H1 (cell line): ENCODE data around the gene DDR2. TPM values are rescaled to one million over a fixed set of nuclear protein-coding genes. Genes with fewer than 3 reads are reported as not detected.

Experiments
- CTCF ChIA-PET: fragments of 300-600 bp; sonication (Branson Sonifier 250); formaldehyde crosslinking; loops from one replicate; lab custom pipeline; 2021; ENCODE audit not compliant: partially characterized antibody; lab: Charles Lee
- POLR2A ChIA-PET: fragments of 300-600 bp; sonication (Branson Sonifier 250); formaldehyde crosslinking; loops from one replicate; lab custom pipeline; 2021; ENCODE audit warnings: inconsistent platforms; ENCODE audit not compliant: partially characterized antibody; lab: Charles Lee
- DNase-seq, 2 experiments: peaks; one replicate each; pipeline versions ENCODE4 v3.0.0 to v3.0.0-alpha.2; 2010 to 2022; ENCODE audit warnings: low spot score in 2 of 2, low read depth in 1 of 2, mixed read lengths in 1 of 2
- FAIRE-seq: peaks from 2 replicates; lab custom pipeline; 2011; peaks lifted over from hg19 to GRCh38; lab: Jason Lieb, UNC
- H2AFZ ChIP-seq: 2 replicates; pipeline ENCODE4 v1.8.1; 2012; ENCODE audit warnings: low read length, inconsistent platforms
- H2AK5ac ChIP-seq: 2 replicates; pipeline ENCODE4 v1.6.1; 2013; ENCODE audit warnings: low read depth, low read length
- H2BK120ac ChIP-seq: replicated peaks from 2 replicates; pipeline ENCODE3; 2013; ENCODE audit warnings: low read depth, low read length, inconsistent platforms
- H2BK12ac ChIP-seq: 2 replicates; pipeline ENCODE4 v1.6.1; 2013; ENCODE audit warnings: low read depth, low read length
- H2BK15ac ChIP-seq: 2 replicates; pipeline ENCODE4 v1.6.1; 2013; ENCODE audit warnings: low read length
- H2BK20ac ChIP-seq: 2 replicates; pipeline ENCODE4 v1.6.1; 2013; ENCODE audit warnings: low read length
- H2BK5ac ChIP-seq: 2 replicates; pipeline ENCODE4 v1.6.1; 2013; ENCODE audit warnings: low read depth, low read length
- H3K14ac ChIP-seq: 2 replicates; pipeline ENCODE4 v1.6.1; 2013; ENCODE audit warnings: inconsistent platforms; ENCODE audit not compliant: insufficient read length
- H3K18ac ChIP-seq: 2 replicates; pipeline ENCODE4 v1.6.1; 2013; ENCODE audit warnings: low read length; ENCODE audit errors: extremely low read depth
- H3K23ac ChIP-seq: 2 replicates; pipeline ENCODE4 v1.6.1; 2013; ENCODE audit warnings: inconsistent platforms; ENCODE audit not compliant: insufficient read length
- H3K23me2 ChIP-seq: 2 replicates; pipeline ENCODE4 v1.6.1; 2013; ENCODE audit warnings: low read depth, low read length
- H3K27ac ChIP-seq: 2 replicates; pipeline ENCODE4 v1.6.1; 2011; ENCODE audit warnings: low read depth, low read length, inconsistent platforms
- H3K27me3 ChIP-seq, 4 experiments: replicated peaks in 1 of 4; 1 replicate in 1 of 4; 2 replicates in 3 of 4; pipeline versions ENCODE4 v1.6.1 to v1.8.1; 2011 to 2013; ENCODE audit warnings: low read length in 3 of 4, mild to moderate bottlenecking in 3 of 4, inconsistent platforms in 2 of 4, mixed read lengths in 2 of 4, moderate library complexity in 1 of 4; ENCODE audit not compliant: control insufficient read depth in 3 of 4, insufficient read depth in 3 of 4; ENCODE audit errors: extremely low read depth in 1 of 4
- H3K36me3 ChIP-seq, 4 experiments: 2 replicates each; pipeline versions ENCODE4 v1.6.1 to v1.8.1; 2011 to 2013; ENCODE audit warnings: mild to moderate bottlenecking in 4 of 4, low read length in 3 of 4, moderate library complexity in 2 of 4, control low read depth in 1 of 4, inconsistent platforms in 1 of 4; ENCODE audit not compliant: insufficient read depth in 4 of 4, control insufficient read depth in 2 of 4
- H3K4ac ChIP-seq: replicated peaks from 2 replicates; pipeline ENCODE3; 2013; ENCODE audit warnings: low read length, low read depth, mixed read lengths, inconsistent platforms; ENCODE audit not compliant: insufficient read length
- H3K4me1 ChIP-seq, 4 experiments: replicated peaks in 1 of 4; 1 replicate in 1 of 4; 2 replicates in 3 of 4; pipeline versions ENCODE4 v1.6.1 to v1.8.1; 2011 to 2013; ENCODE audit warnings: low read length in 3 of 4, inconsistent platforms in 2 of 4, mixed read lengths in 1 of 4; ENCODE audit not compliant: insufficient read depth in 4 of 4, control insufficient read depth in 3 of 4
- H3K4me2 ChIP-seq, 2 experiments: 2 replicates each; pipeline versions ENCODE4 v1.6.1 to v1.8.1; 2011 to 2013; ENCODE audit warnings: low read depth in 2 of 2, low read length in 2 of 2, control low read depth in 1 of 2, inconsistent platforms in 1 of 2, mild to moderate bottlenecking in 1 of 2; ENCODE audit not compliant: insufficient read depth in 1 of 2
- H3K4me3 ChIP-seq, 4 experiments: fragments of 200-600, 300-600 bp in 1 of 4; sonication (generic), shearing (Covaris generic), sonication (Bioruptor Twin) in 1 of 4; 2 replicates each; pipeline versions ENCODE4 v1.5.1 to v1.8.1; 2011 to 2016; ENCODE audit warnings: low read length in 4 of 4, low read depth in 3 of 4, control low read depth in 2 of 4, inconsistent platforms in 2 of 4, mild to moderate bottlenecking in 2 of 4, mixed read lengths in 1 of 4, moderate library complexity in 1 of 4; ENCODE audit not compliant: insufficient read depth in 2 of 4; ENCODE audit errors: extremely low read depth in 1 of 4
- H3K56ac ChIP-seq: replicated peaks from 2 replicates; pipeline ENCODE3; 2013; ENCODE audit warnings: low read depth, mild to moderate bottlenecking, mixed read lengths, low read length, inconsistent platforms; ENCODE audit not compliant: insufficient read length
- H3K79me1 ChIP-seq: 2 replicates; pipeline ENCODE4 v1.6.1; 2013; ENCODE audit warnings: low read depth, low read length, control low read depth
- H3K79me2 ChIP-seq, 2 experiments: 2 replicates each; pipeline versions ENCODE4 v1.6.1 to v1.8.1; 2012 to 2013; ENCODE audit warnings: low read length in 2 of 2, mild to moderate bottlenecking in 2 of 2, inconsistent platforms in 1 of 2; ENCODE audit not compliant: insufficient read depth in 2 of 2, control insufficient read depth in 1 of 2
- H3K9ac ChIP-seq, 4 experiments: replicated peaks in 1 of 4; 1 replicate in 1 of 4; 2 replicates in 3 of 4; pipeline versions ENCODE4 v1.6.1 to v1.8.1; 2011 to 2013; ENCODE audit warnings: low read depth in 3 of 4, low read length in 3 of 4, control low read depth in 2 of 4, mild to moderate bottlenecking in 2 of 4, moderate library complexity in 2 of 4, inconsistent platforms in 1 of 4; ENCODE audit errors: extremely low read depth in 1 of 4
- H3K9me3 ChIP-seq, 2 experiments: 2 replicates each; pipeline versions ENCODE4 v1.6.1 to v1.8.1; 2012 to 2013; ENCODE audit warnings: mild to moderate bottlenecking in 2 of 2, moderate library complexity in 2 of 2, control low read depth in 1 of 2, inconsistent platforms in 1 of 2, low read depth in 1 of 2, low read length in 1 of 2, mixed read lengths in 1 of 2; ENCODE audit not compliant: insufficient read depth in 2 of 2
- H4K20me1 ChIP-seq, 2 experiments: replicated peaks in 1 of 2; 2 replicates each; pipeline versions ENCODE3 to v1.8.1; 2011 to 2013; ENCODE audit warnings: inconsistent platforms in 2 of 2, low read length in 2 of 2, mild to moderate bottlenecking in 1 of 2; ENCODE audit not compliant: insufficient read depth in 2 of 2, control insufficient read depth in 1 of 2
- H4K5ac ChIP-seq: 2 replicates; pipeline ENCODE4 v1.6.1; 2013; ENCODE audit warnings: low read length, low read depth, mixed read lengths, inconsistent platforms; ENCODE audit not compliant: insufficient read length
- H4K8ac ChIP-seq: 2 replicates; pipeline ENCODE4 v1.8.0; 2013; ENCODE audit warnings: mild to moderate bottlenecking, moderate library complexity, low read length, inconsistent platforms; ENCODE audit not compliant: insufficient read depth; ENCODE audit errors: extremely low read depth
- H4K91ac ChIP-seq: replicated peaks from 2 replicates; pipeline ENCODE3; 2013; ENCODE audit warnings: low read length, mixed read lengths, inconsistent platforms; ENCODE audit not compliant: insufficient read length
- BCL11A ChIP-seq, 2 experiments: IDR thresholded peaks; one replicate each; pipeline ENCODE4 v1.6.1; 2011; ENCODE audit warnings: low read depth in 2 of 2, low read length in 2 of 2, mild to moderate bottlenecking in 2 of 2
- CBX8 ChIP-seq: fragments of 300-800, 300-1000 bp; sonication (generic); IDR thresholded peaks from 2 replicates; pipeline ENCODE4 v1.7.1; 2016; ENCODE audit warnings: low read depth, low read length, borderline replicate concordance
- CEBPB ChIP-seq: IDR thresholded peaks from 2 replicates; pipeline ENCODE4 v1.6.1; 2012; ENCODE audit warnings: low read depth, low read length
- EZH2 ChIP-seq: fragments of 200-600 bp; sonication (generic); IDR thresholded peaks from 2 replicates; pipeline ENCODE4 v1.7.1; 2012; ENCODE audit warnings: low read depth, mild to moderate bottlenecking, moderate library complexity, low read length, inconsistent platforms; ENCODE audit not compliant: severe bottlenecking
- JUN ChIP-seq: IDR thresholded peaks from 2 replicates; pipeline ENCODE4 v1.6.1; 2011; ENCODE audit warnings: low read depth, mild to moderate bottlenecking, improper control_type of control experiment, low read length
- NANOG ChIP-seq: IDR thresholded peaks from 2 replicates; pipeline ENCODE4 v1.6.1; 2011; ENCODE audit warnings: low read length, low read depth, mild to moderate bottlenecking, inconsistent platforms; ENCODE audit not compliant: insufficient read depth, poor library complexity, severe bottlenecking
- POU5F1 ChIP-seq: IDR thresholded peaks from 2 replicates; pipeline ENCODE4 v1.6.1; 2011; ENCODE audit warnings: low read depth, mild to moderate bottlenecking, low read length, moderate library complexity
- RAD21 ChIP-seq, 2 experiments: IDR thresholded peaks in 1 of 2; conservative IDR thresholded peaks in 1 of 2; 2 replicates each; pipeline ENCODE4 v1.6.1; 2011; ENCODE audit warnings: low read depth in 2 of 2, low read length in 2 of 2, improper control_type of control experiment in 1 of 2, inconsistent platforms in 1 of 2, mild to moderate bottlenecking in 1 of 2, moderate library complexity in 1 of 2
- SP1 ChIP-seq: IDR thresholded peaks from 2 replicates; pipeline ENCODE4 v1.6.1; 2011; ENCODE audit warnings: low read depth, low read length
- WGBS, 2 experiments: shearing (Covaris generic) in 1 of 2; methylation state at CpG; one replicate each; pipeline versions ENCODE4 v1.1.6 to v1.1.7; 2013 to 2015; ENCODE audit warnings: low lambda C conversion rate in 2 of 2, mixed read lengths in 2 of 2, inconsistent platforms in 1 of 2, low coverage in 1 of 2, missing lambda C conversion rate in 1 of 2; ENCODE audit not compliant: insufficient replicate concordance in 2 of 2, insufficient coverage in 1 of 2, insufficient read length in 1 of 2; ENCODE audit errors: extremely low coverage in 1 of 2, missing lambda C conversion rate in 1 of 2; 5-methylcytosine and 5-hydroxymethylcytosine counted together
- polyA plus RNA-seq, 7 experiments: library from polyadenylated mRNA; depleted of rRNA in 3 of 7; stranded (reverse) in 5 of 7; unstranded in 2 of 7; fragments of >200 nt in 5 of 7; fragments of 200-250 nt in 2 of 7; gene quantifications; 1 replicate in 5 of 7; 2 replicates in 1 of 7; 4 replicates in 1 of 7; pipeline versions ENCODE4 v1.2.1 to v1.2.3, GENCODE V29; 2011 to 2013; ENCODE audit warnings: missing spikeins in 2 of 7, mixed read lengths in 2 of 7
- total RNA-seq: library from RNA; stranded (reverse); fragmentation: NEBNext Ultra II Directional; extraction: Animal tissue kit (Norgen Biotek cat#: 25700); gene quantifications from 2 replicates; pipeline ENCODE4 v1.2.1, GENCODE V29; 2021
- TF ChIP-seq, protein P1 (sequence below): IDR thresholded peaks from 2 replicates; pipeline ENCODE4 v1.6.1; 2011; ENCODE audit warnings: low read depth, mild to moderate bottlenecking, low read length; ENCODE audit not compliant: insufficient read depth
- TF ChIP-seq, protein P2 (sequence below), 3 experiments: IDR thresholded peaks; 1 replicate in 2 of 3; 2 replicates in 1 of 3; pipeline versions ENCODE4 v1.5.1 to v1.6.1; 2011; ENCODE audit warnings: low read length in 3 of 3, mild to moderate bottlenecking in 3 of 3, inconsistent platforms in 2 of 3, low read depth in 1 of 3, moderate library complexity in 1 of 3; ENCODE audit not compliant: insufficient read depth in 1 of 3; ENCODE audit errors: control extremely low read depth in 1 of 3

The DDR2 gene
- total and polyA plus RNA-seq, 2 of the 8 experiments (the other 6 are each of a cell fraction or from before 2014, with no cell fraction given), result 1.00 to 2.1 TPM

DNA sequence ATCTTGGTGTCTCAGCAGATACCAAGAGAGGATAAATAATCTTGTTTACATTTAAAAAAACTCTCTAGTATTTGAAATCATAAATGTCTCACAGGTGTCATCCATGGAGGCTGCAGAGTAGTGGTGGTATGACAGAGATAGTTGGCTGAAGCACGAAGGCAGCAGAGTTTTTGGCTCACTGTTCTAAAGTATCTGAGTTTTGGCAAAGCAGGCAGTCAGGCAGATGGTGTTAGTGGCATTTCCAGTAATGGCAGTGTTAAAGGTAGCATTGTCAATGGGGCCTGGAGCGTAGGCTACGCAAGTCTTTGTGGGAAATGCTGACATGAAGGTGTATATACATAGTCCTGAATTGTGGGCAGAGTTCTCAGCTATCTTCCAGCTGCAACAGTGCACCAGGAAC is 89.8 kb downstream of the DDR2 start:
- no peak overlapping the region for H4K5ac ChIP-seq
- H3K36me3 ChIP-seq, result no peaks in the 10 kb centered on the region
- no peak overlapping the region for H4K8ac ChIP-seq
- H2BK12ac ChIP-seq, result no peak overlapping the region
- H3K79me1 ChIP-seq, result no peaks in the 10 kb centered on the region
- no peak overlapping the region for H2BK5ac ChIP-seq
- 87% methylated on average over 3 of the region's 3 CpGs; no CpG with 5 or more reads in 1 of the 2 experiments for WGBS, 2 experiments
- H3K23ac ChIP-seq, result no peak overlapping the region
- H2AFZ ChIP-seq, result no peak overlapping the region
- H3K4me3 ChIP-seq, result no peak overlapping the region
- H2BK120ac ChIP-seq, result no peak overlapping the region
- no peak overlapping the region for H3K4me2 ChIP-seq
- no peak overlapping the region for H3K14ac ChIP-seq
- FAIRE-seq (no peak), DNase-seq (no peak)
- TF ChIP-seq, protein P1, sequence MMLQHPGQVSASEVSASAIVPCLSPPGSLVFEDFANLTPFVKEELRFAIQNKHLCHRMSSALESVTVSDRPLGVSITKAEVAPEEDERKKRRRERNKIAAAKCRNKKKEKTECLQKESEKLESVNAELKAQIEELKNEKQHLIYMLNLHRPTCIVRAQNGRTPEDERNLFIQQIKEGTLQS, result no peak
- TF ChIP-seq, protein P2, sequence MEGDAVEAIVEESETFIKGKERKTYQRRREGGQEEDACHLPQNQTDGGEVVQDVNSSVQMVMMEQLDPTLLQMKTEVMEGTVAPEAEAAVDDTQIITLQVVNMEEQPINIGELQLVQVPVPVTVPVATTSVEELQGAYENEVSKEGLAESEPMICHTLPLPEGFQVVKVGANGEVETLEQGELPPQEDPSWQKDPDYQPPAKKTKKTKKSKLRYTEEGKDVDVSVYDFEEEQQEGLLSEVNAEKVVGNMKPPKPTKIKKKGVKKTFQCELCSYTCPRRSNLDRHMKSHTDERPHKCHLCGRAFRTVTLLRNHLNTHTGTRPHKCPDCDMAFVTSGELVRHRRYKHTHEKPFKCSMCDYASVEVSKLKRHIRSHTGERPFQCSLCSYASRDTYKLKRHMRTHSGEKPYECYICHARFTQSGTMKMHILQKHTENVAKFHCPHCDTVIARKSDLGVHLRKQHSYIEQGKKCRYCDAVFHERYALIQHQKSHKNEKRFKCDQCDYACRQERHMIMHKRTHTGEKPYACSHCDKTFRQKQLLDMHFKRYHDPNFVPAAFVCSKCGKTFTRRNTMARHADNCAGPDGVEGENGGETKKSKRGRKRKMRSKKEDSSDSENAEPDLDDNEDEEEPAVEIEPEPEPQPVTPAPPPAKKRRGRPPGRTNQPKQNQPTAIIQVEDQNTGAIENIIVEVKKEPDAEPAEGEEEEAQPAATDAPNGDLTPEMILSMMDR (IDR thresholded peaks at IDR 0.05; ENCODE audit: control extremely low read depth in 1 of 3, insufficient read depth in 1 of 3, low read depth in 1 of 3, low read length in 3 of 3), result no peak
- TF ChIP-seq EZH2 (no peak), BCL11A (IDR thresholded peaks at IDR 0.05; ENCODE audit: low read depth in 2 of 2, low read length in 2 of 2) (no peak), JUN (no peak), SP1 (no peak), CEBPB (no peak), POU5F1 (no peak), CBX8 (no peak), RAD21 (IDR thresholded peaks at IDR 0.05 in 1 of 2, conservative IDR thresholded peaks at IDR 0.05 in 1 of 2; ENCODE audit: low read depth in 2 of 2, low read length in 2 of 2) (no peak), NANOG (no peak)
- H3K56ac ChIP-seq, result no peak overlapping the region
- POLR2A ChIA-PET, result no interaction called here
- H2BK20ac ChIP-seq, result no peak overlapping the region
- no peaks in the 10 kb centered on the region for H3K79me2 ChIP-seq
- H4K91ac ChIP-seq, result no peak overlapping the region
- no peaks in the 10 kb centered on the region for H3K23me2 ChIP-seq
- CTCF ChIA-PET, result interaction anchor here (1.3 to 1.8 kb wide), 2 partner anchors 10 to 27 kb away, joined by 3 to 5 read pairs; no protein-coding TSS in a partner anchor
- H4K20me1 ChIP-seq, result no peaks in the 10 kb centered on the region
- no peak overlapping the region for H3K4ac ChIP-seq
- H3K27me3 ChIP-seq, result no peaks in the 10 kb centered on the region
- no peak overlapping the region for H3K27ac ChIP-seq
- no peak overlapping the region for H2AK5ac ChIP-seq
- H3K9ac ChIP-seq, result no peak overlapping the region
- no peaks in the 10 kb centered on the region for H3K4me1 ChIP-seq
- no peaks in the 10 kb centered on the region for H3K9me3 ChIP-seq
- no peak overlapping the region for H2BK15ac ChIP-seq
- no peak overlapping the region for H3K18ac ChIP-seq
